ENCODE data around the gene PLCB1. TPM values are rescaled to one million over a fixed set of nuclear protein-coding genes. Genes with fewer than 3 reads are reported as not detected.

Gene PLCB1
- total RNA-seq, 2 experiments from 2014 or later = 1.0 to 1.2 TPM

DNA sequence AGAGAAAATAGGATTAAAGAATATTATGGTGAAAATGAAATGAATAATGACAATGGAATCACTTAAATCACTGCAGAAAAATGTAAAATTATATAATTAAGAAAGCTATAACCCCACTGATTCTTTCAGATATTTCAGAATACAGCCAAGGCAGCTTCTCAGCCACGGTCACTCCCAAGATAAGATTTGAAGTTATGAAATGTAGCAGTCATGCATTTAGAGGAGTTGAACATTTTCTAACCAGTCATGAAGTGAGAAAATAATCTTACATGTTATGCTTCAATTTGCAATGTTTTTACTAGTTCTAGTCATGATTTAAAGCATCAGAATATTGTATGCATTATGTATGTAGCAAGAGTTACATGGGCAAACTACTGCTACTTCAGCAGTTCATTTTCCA, 13.3 kb upstream of the PLCB1 start:
- no peak overlapping the region for H3K4me3 Mint-ChIP-seq
- no peaks in the 10 kb centered on the region for H3K4me1 Mint-ChIP-seq
- ChIA-PET CTCF (interaction anchor here (0.7 kb wide), 1 partner anchor 189 kb away, joined by 3 read pairs; no protein-coding TSS in a partner anchor), POLR2A (no interaction called here)
- H3K27me3 Mint-ChIP-seq = peaks cover 10% of the 10 kb centered on the region
- DNase-seq = no peak
- no peaks in the 10 kb centered on the region for H3K9me3 Mint-ChIP-seq
- no peaks in the 10 kb centered on the region for H3K36me3 Mint-ChIP-seq (ENCODE audit: low read depth)
- no peak overlapping the region for H3K27ac Mint-ChIP-seq

DNA sequence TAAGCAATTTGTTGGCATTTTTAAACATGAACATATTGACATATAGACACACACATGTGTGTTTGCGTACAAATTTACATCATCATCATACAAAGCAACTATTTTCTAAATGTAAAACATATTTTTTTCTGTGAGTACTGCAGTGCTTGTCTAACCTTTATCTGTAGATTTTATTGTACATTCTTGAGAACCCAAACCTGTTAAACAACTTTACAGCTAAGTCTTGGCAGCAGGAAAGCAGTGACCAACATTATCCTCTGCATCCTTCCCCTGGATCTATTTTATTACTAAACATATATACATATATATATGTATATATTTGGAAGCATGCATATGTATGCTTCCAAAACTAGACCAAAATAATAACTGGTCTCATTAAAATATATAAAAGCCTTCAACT, 10.4 kb upstream of the PLCB1 start:
- peaks cover 24% of the 10 kb centered on the region for H3K27me3 Mint-ChIP-seq
- ChIA-PET CTCF (no interaction called here), POLR2A (no interaction called here)
- H3K4me1 Mint-ChIP-seq = no peaks in the 10 kb centered on the region
- H3K4me3 Mint-ChIP-seq = no peak overlapping the region
- no peaks in the 10 kb centered on the region for H3K36me3 Mint-ChIP-seq (ENCODE audit: low read depth)
- no peak for DNase-seq
- H3K9me3 Mint-ChIP-seq = no peaks in the 10 kb centered on the region
- H3K27ac Mint-ChIP-seq = no peak overlapping the region

DNA sequence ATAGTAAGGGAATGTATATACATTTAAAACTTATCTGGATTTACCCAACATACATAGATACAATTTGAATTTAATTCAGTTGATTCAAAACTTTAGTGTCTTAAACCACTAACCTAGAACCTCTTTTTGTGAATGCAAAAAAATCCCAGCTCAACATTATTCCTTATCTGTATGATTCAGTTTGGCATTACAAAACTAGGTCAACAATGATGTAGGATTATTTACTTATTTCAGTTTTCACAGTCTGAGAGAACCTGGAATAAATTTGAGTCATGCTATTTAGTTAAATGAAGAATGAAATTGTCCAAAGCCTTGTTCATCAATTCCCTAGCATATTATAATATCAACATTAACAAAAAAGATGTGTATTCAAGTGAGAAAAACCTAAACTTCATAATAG, 7.4 kb upstream of the PLCB1 start:
- no peak for DNase-seq
- Mint-ChIP-seq H3K27me3 (peaks cover 37% of the 10 kb centered on the region), H3K4me3 (no peak overlapping the region), H3K9me3 (no peaks in the 10 kb centered on the region), H3K27ac (no peak overlapping the region), H3K4me1 (no peaks in the 10 kb centered on the region), H3K36me3 (ENCODE audit: low read depth) (no peaks in the 10 kb centered on the region)
- POLR2A ChIA-PET = no interaction called here
- CTCF ChIA-PET = no interaction called here

DNA sequence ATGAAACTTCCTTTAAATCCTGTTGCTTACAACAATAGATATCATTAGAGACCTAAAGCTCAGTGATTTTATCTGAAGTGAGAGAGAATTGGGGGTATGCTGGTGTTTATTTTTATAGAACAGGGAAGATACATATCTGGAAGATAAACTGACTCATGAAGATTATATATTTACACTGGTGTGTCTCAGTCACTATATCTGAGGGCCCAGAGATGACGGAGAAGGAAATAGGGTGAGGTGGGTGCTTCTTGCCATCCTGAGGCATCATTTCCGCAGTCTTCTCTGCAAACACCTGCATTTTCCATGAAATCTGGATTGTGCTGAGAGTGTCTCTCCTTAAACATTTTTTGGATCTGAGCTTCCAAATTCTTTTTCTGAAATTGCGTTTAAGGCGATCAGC, 5.9 kb upstream of the PLCB1 start:
- CTCF ChIA-PET = no interaction called here
- DNase-seq = no peak
- Mint-ChIP-seq H3K27ac (no peak overlapping the region), H3K4me3 (no peak overlapping the region), H3K9me3 (no peaks in the 10 kb centered on the region), H3K36me3 (ENCODE audit: low read depth) (no peaks in the 10 kb centered on the region), H3K27me3 (peaks cover 39% of the 10 kb centered on the region), H3K4me1 (no peaks in the 10 kb centered on the region)
- POLR2A ChIA-PET = no interaction called here

DNA sequence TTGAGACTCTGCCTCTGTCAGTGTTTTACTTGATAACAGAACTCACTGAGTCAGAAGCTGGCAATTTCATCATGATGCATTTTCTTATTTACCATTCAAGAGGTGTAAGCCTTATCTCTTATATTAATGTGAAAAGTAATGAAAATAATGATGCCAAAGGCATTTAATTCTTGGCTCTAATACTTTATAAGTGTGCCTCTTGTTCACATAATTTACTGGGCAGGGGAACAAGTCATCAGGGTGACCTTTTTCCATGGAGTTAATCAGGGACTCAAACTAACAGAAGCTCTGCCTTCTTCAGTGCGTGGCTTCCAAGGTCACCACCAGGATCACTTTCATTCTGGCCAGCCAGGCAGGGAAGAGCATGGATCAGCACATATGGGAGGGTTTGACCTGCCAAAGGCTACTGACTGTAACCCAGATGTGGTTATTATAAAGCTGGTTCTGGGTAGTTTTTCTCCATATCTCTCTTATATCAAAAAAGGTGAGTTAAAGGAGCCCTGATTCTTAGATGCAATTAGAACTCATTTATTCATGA, 5.2 kb upstream of the PLCB1 start:
- Mint-ChIP-seq H3K4me3 (no peak overlapping the region), H3K4me1 (peaks cover 5% of the 10 kb centered on the region), H3K27me3 (peaks cover 45% of the 10 kb centered on the region)

DNA sequence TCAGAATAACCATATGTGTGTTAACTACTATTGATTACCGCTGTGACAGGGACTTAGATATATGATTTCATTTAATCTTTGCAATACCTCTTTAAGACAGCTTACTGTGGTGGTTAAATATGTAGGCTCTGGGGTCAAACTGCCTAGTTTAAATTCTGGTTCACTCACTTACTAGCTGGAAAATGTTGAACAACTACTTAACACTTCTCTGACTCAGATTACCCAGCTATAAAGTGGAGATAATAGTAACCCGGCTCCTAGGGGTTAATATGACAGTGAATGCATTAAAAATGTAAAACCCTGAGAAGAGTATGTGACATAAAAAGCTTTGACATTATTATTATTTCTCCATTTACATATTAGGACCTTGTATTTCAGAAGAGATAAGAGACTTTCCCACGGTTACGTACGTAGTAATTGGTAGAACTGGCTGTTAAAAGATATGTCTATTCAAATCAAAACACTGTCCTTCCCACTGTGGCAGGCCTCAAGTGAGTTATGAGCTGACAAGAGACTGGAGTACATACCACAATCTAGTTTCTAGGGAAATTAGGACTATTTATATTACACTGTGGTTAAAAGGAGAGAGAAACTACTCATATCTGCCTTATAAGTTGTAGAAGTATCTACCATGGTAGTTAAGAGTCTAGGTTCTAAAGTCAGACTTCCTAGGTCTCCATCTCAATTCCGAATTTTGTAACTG, 4.4 kb upstream of the PLCB1 start:
- H3K4me1 Mint-ChIP-seq = peaks cover 5% of the 10 kb centered on the region
- ChIA-PET POLR2A (no interaction called here), CTCF (no interaction called here)
- H3K9me3 Mint-ChIP-seq = no peaks in the 10 kb centered on the region
- peaks cover 47% of the 10 kb centered on the region for H3K27me3 Mint-ChIP-seq
- no peak for DNase-seq
- no peaks in the 10 kb centered on the region for H3K36me3 Mint-ChIP-seq (ENCODE audit: low read depth)
- no peak overlapping the region for H3K27ac Mint-ChIP-seq
- no peak overlapping the region for H3K4me3 Mint-ChIP-seq

More for the DNA sequence above, 5.2 kb upstream of the PLCB1 start:
- ChIA-PET CTCF (no interaction called here), POLR2A (no interaction called here)
- Mint-ChIP-seq H3K27ac (no peak overlapping the region), H3K9me3 (no peaks in the 10 kb centered on the region), H3K36me3 (ENCODE audit: low read depth) (no peaks in the 10 kb centered on the region)
- no peak for DNase-seq

DNA sequence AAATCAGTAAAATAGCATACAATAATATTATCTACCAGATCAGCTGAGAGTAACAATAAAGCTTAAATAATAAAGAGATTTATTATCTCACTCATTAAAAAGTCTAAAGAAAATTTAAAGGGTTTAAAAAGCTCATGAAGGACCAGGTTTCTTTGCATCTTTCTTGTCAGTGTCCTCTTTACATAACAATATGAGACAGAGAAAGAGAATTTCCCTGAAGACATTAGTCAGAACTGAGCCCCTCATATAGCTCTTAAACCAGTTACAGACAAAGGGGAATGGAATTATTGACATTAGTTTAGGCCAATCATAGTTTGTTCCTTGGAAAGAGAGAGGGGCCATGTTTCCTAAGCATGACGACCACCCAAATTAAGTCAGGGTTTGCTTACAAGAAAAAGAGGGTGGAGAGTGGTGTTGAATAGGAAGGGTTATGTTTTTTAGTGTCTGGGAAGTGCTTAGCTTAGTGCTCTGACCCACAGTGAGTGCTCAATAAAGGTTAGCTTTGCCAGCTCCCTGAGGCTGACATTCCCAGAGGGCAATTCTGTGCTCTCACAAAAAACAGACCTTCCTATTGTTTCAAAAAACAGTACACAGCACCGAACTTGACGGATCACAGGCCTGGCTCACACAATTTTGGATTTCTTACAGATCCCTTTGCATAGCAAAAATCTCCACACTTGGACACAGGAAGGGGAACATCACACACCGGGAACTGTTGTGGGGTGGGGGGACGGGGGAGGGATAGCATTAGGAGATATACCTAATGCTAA, 3.6 kb upstream of the PLCB1 start:
- no peak overlapping the region for H3K27ac Mint-ChIP-seq
- ChIA-PET POLR2A (no interaction called here), CTCF (no interaction called here)
- no peak overlapping the region for H3K4me3 Mint-ChIP-seq
- peaks cover 52% of the 10 kb centered on the region for H3K27me3 Mint-ChIP-seq
- H3K36me3 Mint-ChIP-seq (ENCODE audit: low read depth) = no peaks in the 10 kb centered on the region
- peaks cover 10% of the 10 kb centered on the region for H3K4me1 Mint-ChIP-seq
- no peaks in the 10 kb centered on the region for H3K9me3 Mint-ChIP-seq
- DNase-seq = no peak

DNA sequence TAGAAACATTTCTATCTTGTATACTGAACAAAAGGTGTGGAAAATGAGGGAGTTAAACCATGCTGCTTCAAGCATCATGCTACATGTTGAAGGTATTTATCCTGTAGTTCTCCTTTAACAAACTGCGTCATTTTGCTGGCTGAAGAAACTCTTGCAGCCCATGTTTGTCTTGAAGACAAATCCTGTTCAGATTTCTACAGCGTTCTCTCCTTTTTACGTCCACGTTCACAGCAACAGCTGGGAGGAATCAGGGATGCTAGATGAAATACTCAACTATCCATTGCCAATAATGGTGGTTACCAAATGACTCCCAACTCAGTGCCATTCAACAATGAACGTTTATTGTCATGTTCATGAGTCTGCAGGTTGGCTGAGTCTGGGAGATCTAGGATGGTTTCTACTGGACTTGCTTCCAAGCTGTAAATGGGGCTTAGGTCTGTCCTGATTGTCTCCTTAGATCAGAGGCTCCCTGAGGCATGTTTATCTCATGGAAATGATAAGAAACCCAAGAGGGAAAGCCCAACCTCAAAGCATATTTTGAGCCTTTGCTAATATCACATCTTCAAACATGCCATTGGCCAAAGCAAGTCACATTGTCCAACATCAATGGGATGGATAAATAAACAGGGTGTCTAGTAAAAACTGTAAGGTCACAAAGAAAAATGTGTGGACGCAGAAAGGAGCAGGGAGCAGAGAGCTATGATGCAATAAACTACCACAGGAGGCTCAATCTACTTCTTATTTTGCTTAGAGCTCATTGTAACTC, 2.7 kb upstream of the PLCB1 start:
- POLR2A ChIA-PET = no interaction called here

DNA sequence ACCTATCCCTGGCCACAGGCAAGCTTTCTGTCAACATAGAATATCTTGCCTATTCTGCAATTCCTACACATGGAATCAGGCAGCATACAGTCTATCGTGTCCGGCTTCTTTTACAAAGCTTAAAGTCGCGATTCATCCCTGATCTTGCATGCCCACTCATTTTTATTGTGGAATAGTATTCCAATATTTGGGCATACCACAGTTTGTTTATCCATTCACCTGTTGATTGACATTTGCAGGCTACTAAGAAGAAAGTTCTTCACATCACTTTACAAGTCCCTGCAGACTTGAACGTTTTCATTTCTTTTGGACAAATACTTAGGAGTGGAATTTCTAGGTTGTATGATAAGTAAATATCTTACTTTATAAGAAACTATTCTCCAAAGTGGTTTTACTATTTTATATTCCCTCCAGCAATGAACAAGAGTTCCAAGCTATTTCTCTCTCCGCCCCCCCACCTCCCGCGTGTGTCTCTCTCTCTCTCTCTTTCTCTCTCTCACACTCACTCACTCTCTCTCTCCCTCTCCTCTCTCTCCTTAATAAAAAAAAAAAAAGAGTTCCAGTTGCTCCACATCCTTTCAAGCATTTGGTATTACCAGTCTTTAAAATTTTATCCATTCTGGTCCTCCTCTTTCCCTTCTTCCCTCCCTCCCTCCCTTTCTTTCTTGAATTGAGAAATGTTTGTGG, 1.1 kb upstream of the PLCB1 start:
- Mint-ChIP-seq H3K4me1 (peaks cover 10% of the 10 kb centered on the region), H3K9me3 (no peaks in the 10 kb centered on the region), H3K36me3 (ENCODE audit: low read depth) (no peaks in the 10 kb centered on the region), H3K27me3 (peaks cover 55% of the 10 kb centered on the region), H3K27ac (no peak overlapping the region), H3K4me3 (no peak overlapping the region)
- ChIA-PET CTCF (interaction anchor here (0.7 to 1.0 kb wide), 3 partner anchors 31 to 591 kb away, joined by 3 to 5 read pairs (median 3); no protein-coding TSS in a partner anchor), POLR2A (interaction anchor here (0.5 kb wide), 1 partner anchor 175 kb away, joined by 5 read pairs; no protein-coding TSS in a partner anchor)
- no peak for DNase-seq

More for the DNA sequence above, 2.7 kb upstream of the PLCB1 start:
- H3K9me3 Mint-ChIP-seq = no peaks in the 10 kb centered on the region
- no peak overlapping the region for H3K4me3 Mint-ChIP-seq
- no peak overlapping the region for H3K27ac Mint-ChIP-seq
- CTCF ChIA-PET = no interaction called here
- no peak for DNase-seq
- no peaks in the 10 kb centered on the region for H3K36me3 Mint-ChIP-seq (ENCODE audit: low read depth)
- H3K4me1 Mint-ChIP-seq = peaks cover 10% of the 10 kb centered on the region
- H3K27me3 Mint-ChIP-seq = peaks cover 58% of the 10 kb centered on the region

DNA sequence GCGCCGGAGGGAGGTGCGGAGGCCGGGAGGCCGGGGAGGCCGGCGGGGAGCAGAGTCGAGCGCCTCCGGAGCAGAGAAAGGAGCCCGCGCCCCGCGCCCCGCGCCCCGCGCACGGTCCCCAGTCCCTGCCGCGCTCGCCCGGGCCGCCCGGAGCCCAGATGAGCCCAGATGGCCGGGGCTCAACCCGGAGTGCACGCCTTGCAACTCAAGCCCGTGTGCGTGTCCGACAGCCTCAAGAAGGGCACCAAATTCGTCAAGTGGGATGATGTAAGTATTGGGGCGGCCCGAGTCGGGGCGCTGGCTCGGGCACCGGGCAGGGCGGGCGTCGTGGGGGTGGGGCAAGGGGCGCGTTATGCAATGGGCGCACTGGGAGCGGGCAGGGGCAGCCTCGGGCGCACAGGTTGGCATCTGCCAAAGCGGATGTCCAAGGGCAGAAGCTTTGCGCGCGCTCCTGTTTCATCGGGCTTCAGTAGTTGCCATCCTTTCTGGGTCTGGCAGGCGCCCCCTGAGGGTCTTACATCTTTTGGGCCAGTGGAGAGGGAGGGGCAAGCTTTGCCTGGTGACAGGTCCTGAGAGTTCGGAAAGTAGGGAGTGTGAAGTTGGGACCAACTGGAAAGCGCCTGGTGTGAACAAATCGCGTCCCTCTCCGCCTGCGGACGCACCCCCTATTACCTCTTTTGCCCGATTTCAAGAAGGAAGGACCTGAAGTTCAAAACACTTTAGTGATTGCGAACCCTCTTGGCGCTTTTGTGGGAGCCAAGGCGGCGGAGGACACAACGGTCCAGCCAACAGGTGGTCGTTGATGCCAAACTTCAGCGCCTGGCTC, 631 bp downstream of the PLCB1 start:
- Mint-ChIP-seq H3K4me1 (peaks cover 10% of the 10 kb centered on the region), H3K27ac (no peak overlapping the region), H3K9me3 (no peaks in the 10 kb centered on the region), H3K4me3 (peak overlapping the region; percentile 49), H3K27me3 (peaks cover 55% of the 10 kb centered on the region), H3K36me3 (ENCODE audit: low read depth) (no peaks in the 10 kb centered on the region)
- ChIA-PET POLR2A (no interaction called here), CTCF (no interaction called here)
- peak; percentile 7 for DNase-seq

DNA sequence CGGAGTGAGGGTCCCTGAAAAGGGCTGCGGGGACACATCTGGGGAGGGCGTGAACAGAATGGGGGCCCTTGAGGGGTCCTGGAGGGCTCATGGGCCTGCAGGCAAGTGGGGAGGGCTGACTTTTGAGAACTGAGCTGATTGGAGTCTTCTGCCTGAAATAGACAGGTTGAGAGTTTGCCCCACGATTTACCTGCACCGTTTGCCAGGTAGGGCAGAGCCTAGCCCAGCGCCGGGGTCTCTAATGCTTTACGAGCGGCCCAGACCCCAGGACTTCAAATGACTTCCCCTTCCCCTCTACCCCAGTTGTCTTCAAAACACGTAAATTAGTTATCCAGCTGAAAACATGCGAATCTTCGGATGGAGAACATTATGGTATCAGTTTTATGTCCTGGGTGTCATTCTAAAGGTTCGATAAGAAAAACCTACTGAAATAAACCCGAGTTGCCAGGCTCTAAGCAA, 1.3 kb downstream of the PLCB1 start:
- Mint-ChIP-seq H3K27ac (no peak overlapping the region), H3K4me1 (peaks cover 10% of the 10 kb centered on the region), H3K4me3 (peak overlapping the region; percentile 49), H3K27me3 (peaks cover 52% of the 10 kb centered on the region), H3K36me3 (ENCODE audit: low read depth) (no peaks in the 10 kb centered on the region), H3K9me3 (no peaks in the 10 kb centered on the region)
- no peak for DNase-seq
- CTCF ChIA-PET = no interaction called here
- POLR2A ChIA-PET = no interaction called here

DNA sequence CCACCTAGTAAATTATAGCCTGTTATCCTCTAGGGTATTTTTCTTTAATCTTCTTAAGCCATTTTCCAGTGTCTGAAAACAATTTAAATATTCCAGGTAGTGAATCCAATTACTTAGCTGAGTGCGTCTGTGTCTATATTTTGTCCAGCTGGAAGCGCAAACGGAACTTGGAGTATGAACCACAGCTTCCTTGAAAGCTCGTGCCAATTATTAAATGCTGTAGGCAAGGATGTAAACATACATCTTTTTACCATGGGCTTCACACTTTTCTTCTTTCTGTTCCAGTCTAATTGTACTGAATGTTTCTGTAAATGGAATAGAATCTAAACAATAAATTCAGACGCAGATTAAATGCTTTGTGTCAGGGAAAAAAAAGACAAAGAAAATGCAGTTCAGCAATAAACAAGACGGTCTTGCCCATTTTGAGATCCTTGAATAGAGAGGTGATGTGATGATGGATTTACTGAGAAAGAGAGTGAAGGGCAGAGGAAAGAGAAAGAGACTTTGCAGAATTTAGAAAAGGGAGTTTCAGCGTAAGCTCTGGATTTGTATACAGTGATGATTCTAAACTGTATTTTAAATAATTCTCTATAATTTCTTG, 1.9 kb downstream of the PLCB1 start:
- Mint-ChIP-seq H3K27ac (no peak overlapping the region), H3K4me1 (peaks cover 10% of the 10 kb centered on the region), H3K4me3 (no peak overlapping the region), H3K9me3 (no peaks in the 10 kb centered on the region), H3K36me3 (ENCODE audit: low read depth) (no peaks in the 10 kb centered on the region), H3K27me3 (peaks cover 48% of the 10 kb centered on the region)
- ChIA-PET CTCF (no interaction called here), POLR2A (no interaction called here)
- no peak for DNase-seq
